HG03439 (cell line): ENCODE data around the gene KRT6C.

Source experiments
- ATAC-seq: cut with Tn5 transposase; IDR thresholded peaks from one replicate; pipeline ENCODE4 v1.9.1; 2021; ENCODE audit warnings: mild to moderate bottlenecking, moderate library complexity; ENCODE audit not compliant: unreplicated experiment

KRT6C gene

GRCh38 chr12:52436000-52436827, 37.4 kb downstream of the KRT6C start:
- ATAC-seq: no peak

GRCh38 chr12:52435659-52435999, 38.0 kb downstream of the KRT6C start:
- no peak for ATAC-seq

DNA sequence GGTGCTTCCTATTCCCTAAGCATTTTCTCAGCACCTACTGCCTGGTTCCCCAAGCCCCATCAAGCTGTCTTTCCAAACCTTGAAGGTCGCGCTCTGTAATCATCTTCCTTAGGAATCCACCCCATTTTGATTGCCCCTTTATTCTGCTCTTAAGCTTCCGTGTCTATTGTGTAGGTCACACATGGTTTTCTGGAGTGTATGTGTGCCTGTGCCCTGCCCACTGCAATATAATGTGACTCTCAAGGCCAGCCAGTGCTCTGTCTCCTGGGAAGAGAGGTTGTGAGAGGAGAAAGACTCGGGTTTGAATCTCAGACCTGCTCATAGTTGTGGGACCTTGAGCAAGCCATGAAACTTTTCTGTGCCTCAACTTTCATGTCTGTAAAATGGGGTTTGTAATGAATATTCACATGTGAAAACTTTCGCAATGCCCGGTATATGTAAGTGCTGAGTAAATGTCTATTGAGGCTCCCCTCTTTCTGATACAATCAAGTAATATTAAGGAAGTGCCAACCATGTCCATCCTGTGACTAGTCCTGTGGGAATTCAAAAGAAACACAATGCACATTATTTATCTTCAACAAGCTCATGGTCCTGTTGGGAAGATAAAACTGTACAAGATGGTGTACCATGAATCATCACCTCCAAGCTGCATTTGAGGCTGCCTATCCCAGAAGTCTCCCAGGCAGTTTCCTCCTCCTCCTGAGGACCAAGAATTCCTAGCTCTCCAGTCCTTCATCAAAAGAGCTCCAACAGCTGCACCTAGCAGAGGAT, 38.7 kb downstream of the KRT6C start:
- ATAC-seq: no peak

DNA sequence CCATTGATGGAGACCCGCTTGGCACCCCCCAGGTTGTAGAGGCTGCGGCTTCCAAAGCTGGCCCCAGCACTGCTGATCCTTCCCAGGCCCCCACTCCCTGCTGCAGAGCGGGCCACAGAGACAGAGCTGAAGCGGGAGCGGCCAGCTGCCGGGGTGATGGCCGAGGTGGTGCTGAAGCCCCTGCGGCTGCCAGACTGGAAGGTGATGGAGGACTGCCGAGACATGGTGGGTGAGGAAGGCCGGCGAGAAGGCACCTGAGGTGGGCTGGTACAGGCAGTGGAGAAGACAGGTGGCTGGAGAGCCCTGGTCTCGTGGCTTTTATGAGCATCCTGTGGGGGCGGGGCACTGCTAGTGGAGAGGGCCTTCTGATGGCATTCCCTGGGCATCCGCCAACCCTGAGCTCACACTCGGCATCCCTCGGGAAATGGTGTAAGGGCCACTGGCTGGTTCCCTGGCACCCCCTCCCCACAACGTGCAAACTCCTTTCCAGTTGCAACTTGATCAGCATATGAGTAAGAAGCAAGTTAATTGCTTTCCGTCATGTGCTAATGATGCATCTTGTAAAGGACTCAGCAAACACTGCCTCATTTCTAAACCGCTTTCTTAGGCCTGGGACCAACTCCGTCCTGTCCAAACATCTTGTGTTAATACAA, 39.4 kb downstream of the KRT6C start, which contains the start of gene KRT75:
Gene KRT75 (minus strand): TSS at position 291 of the 653 bp plus-strand sequence. CDS start 67 bp downstream, at position 224.
- ATAC-seq: no peak

GRCh38 chr12:52433501-52434080, 40.0 kb downstream of the KRT6C start:
- ATAC-seq: no peak

GRCh38 chr12:52432559-52433207, 40.9 kb downstream of the KRT6C start:
- ATAC-seq: no peak

- no peak for ATAC-seq
These were observed 45.5 kb downstream of the KRT6C start for GRCh38 chr12:52428121-52428520.

DNA sequence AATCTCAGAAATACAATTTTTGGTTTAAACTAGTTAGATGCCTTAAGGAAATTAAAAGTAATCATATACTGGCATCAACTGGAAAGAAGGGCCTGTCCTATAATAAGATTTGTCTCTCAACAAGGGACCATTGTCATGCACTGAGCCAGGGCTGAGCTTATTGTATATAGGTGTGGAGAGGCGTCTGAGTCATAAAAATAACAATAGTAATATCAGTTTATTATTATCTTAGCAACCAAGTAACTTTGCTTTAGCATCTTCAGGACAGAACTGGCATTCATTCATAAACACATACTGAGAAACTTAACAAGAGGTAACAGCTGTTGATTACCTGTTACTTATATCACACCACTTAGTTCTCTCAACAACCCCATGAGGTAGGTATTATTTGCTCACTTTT, 46.5 kb downstream of the KRT6C start:
- ATAC-seq: no peak

DNA sequence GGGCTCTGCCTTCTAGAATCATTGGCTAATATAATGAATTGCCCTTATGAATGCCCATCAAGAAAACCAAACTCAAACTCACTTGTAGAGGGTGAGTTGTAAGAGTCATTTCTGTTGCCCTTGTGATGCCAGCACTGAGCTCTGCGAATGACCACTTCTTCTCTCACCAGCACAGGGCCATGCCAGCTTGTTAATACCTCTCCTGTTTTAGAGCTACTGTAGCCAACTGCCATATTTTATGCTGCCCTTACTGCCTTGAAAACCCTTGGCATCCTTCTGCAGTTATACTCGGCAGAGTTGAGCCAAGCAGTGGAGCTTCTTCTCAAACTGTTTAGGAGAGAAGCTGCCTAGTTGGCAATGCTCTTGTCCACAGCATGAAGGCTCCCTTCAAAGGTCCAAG, 47.6 kb downstream of the KRT6C start:
- ATAC-seq: no peak

DNA sequence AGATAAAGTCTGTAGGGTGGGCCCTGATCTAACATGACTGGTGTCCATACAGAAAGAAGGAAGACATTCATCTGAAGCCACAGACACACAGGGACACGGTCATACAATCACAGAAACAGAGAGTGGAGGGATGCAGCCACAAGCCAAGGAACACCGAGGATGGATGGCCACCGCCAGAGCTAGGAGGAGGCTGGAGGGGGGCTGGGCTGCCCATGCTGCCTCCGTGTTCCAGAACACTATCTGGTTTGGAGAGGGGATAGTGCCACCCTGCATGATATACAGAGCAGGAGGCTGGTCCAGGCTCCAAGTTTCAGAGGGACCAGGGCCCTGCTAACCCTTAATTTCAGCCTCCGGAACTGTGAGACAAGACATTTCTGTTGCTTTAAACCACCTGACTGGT, 48.1 kb downstream of the KRT6C start:
- no peak for ATAC-seq

DNA sequence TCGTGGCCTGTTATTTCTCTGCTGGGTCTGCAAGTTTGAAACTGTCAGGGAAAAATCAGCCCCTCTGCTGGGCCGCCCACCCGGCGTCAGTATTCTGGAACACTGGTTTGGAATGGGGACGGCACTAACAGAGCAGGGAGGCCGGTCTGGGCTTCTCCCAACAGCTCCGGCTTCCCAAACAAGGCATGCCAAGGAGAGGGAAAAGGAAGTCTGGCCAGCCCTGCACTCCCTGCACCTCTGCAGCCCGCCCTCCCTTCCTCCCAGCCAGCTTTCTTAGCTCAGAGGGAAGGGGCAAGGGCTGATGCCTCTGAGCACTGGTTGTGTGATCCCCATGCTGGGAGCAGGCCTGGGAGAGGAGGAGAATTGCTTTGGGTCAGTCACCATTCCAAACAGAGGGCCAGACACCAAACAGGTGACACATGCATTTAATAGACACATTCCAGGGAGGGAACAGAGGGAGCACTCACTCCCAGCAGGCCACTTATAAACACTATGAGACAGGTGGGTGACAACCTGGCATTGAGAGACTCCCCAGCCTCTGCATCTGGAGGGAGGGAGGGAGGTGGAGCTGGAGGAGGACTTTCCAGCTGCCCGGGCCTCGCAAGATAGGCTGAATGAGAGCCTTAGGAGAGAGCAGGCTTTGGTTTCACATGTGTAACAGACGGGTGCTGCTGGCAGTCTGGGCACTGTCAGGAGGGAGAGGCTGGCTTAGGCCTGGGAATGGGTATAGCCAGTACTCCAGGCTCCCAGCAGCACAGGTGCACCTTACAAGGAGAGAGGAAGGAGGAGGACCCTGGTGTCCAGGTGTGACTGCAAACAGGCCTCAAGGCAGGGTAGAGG, 49.7 kb downstream of the KRT6C start:
- ATAC-seq: no peak

DNA sequence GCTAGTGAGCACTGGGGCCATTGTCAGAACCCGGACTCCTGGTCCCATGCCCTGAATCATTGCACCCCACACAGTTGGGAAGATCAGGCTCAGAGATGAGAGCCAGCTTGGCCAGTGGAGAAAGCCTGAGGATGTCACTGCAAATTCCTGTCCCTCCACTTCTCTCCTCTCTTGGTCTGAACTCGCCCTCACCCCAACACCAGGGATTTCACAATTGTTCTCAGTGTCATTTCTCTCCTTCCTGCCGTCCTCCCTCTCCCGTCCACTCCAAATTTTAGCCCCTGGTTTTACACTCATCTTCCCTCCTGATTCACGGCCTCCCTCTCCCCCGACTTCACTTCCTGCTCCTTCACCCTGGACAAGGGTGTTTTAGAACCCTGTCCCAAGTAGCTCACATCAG, 50.6 kb downstream of the KRT6C start:
- ATAC-seq: no peak

DNA sequence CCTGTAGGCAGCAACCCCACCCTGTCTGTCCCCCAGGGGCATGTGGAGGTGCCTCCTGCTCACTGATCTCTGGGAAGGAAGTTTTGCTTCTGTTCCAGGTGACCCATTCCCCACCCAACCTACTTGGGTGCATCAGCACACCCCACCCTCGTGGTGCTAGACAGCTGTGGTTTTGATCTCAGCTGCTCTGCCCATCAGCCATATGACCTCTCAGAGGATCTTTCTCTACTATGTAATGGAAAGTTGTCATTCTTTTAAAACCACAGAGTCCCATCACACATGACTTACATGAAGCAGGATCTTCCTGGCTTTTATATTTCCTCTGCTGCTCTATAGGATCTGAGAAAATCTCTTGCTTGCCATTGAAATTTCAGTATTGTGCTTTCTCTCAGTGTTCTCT, 53.9 kb downstream of the KRT6C start:
- ATAC-seq: no peak

DNA sequence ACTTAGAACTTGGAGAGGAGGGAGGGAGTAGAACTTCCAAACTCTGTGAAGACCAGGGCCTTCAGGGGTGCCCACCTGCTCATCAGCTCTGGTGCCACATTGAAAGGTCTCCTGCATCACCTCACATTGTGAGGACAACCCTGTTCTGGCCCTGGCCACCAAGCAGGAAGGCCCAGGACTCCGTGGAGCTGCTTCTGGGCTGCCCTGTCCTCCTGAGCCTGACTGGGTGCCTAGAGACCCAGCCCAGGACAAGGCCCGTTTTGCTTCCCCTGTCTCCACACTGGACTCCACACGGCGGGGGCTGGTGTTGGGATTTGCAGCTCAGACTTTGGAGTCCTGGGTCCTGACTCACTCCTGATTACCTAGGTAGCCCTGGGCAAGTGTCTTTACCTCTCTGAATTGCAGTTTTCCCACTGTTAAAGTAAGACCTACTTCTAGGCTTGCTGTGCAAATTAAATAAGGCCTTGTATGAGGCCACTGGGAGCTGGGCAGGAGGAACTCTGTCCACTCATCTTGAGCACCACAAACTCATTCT, 55.0 kb downstream of the KRT6C start:
- no peak for ATAC-seq
